Measurements from ENCODE around the gene OR2B6.
"Not testable (repeated sequence)": the region's sequence is repeated elsewhere in the genome, so short reads cannot be mapped to it uniquely, and the experiment has no call there.

OR2B6 gene

DNA sequence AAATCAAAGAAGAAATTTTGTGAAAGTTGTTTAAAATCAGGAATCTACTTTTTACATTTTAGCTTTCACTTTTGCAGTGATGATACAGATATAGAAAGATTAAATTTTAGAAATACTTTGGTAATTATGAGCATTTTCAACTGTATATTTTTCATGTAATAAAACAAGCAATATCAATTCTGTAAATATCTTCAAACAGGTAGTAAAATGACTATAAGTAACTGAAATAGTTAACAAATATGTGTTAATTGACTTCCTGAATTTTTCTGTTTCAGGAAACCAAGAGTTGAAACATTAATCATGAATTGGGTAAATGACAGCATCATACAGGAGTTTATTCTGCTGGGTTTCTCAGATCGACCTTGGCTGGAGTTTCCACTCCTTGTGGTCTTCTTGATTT, at the start of gene OR2B6:
TSS of gene OR2B6 (plus strand) at position 301 of the 400 bp plus-strand sequence. CDS start at position 301, 0 bp downstream.
- TF ChIP-seq ZFX (IDR thresholded peaks at IDR 0.05; ENCODE audit: borderline replicate concordance): no peak
- TF ChIP-seq, protein P1, sequence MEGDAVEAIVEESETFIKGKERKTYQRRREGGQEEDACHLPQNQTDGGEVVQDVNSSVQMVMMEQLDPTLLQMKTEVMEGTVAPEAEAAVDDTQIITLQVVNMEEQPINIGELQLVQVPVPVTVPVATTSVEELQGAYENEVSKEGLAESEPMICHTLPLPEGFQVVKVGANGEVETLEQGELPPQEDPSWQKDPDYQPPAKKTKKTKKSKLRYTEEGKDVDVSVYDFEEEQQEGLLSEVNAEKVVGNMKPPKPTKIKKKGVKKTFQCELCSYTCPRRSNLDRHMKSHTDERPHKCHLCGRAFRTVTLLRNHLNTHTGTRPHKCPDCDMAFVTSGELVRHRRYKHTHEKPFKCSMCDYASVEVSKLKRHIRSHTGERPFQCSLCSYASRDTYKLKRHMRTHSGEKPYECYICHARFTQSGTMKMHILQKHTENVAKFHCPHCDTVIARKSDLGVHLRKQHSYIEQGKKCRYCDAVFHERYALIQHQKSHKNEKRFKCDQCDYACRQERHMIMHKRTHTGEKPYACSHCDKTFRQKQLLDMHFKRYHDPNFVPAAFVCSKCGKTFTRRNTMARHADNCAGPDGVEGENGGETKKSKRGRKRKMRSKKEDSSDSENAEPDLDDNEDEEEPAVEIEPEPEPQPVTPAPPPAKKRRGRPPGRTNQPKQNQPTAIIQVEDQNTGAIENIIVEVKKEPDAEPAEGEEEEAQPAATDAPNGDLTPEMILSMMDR (IDR thresholded peaks at IDR 0.05): no peak
- no peak within 1 kb of the TSS for H3K27ac ChIP-seq

DNA sequence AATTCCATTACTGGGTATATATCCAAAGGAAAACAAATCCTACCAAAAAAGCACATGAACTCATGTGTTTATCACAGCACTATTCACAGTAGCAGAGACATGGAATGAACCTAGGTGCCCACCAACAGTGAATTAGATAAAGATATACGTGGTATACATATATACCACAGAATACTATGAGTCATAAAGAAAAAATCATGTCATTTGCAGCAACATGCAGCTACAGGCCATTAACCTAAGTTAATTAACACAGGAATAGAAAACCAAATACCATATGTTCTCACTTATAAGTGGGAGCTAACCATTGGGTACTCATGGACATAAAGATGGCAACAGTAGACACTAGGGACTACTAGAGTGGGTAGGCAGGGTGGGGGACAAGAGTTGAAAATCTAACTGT, 49.0 kb upstream of the OR2B6 start:
- no peak overlapping the region for H3K27ac ChIP-seq

DNA sequence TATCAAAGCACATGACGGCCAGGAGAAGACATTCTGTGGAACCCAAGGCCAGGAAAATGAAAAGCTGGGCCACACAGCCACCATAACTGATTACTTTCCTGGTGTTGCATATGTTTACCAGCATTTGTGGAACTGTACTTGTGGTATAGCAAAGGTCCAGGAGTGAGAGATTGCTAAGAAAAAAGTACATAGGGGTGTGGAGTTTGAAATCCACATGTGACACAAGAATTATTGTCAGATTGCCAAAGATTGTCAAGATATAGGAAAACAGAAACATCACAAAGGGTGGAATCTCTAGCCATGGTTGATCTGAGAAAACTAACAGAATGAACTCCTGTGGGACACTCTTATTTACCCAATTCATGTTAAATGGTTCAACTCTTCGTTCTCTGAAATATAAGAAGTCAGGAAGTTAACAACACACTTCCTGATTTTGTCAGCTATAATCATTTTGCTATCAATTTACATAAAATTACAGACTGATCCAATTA, 45.0 kb upstream of the OR2B6 start, which contains the start of gene OR2B2:
TSS of gene OR2B2 (minus strand) at position 441 of the 491 bp plus-strand sequence. CDS start at position 364, 77 bp downstream.
- TF ChIP-seq, protein P1 (IDR thresholded peaks at IDR 0.05): no peak
- no peak for TF ChIP-seq ZFX (IDR thresholded peaks at IDR 0.05; ENCODE audit: borderline replicate concordance)
- no peak within 1 kb of the TSS for H3K27ac ChIP-seq

More for the DNA sequence above, 49.0 kb upstream of the OR2B6 start:
- TF ChIP-seq, protein P1 (IDR thresholded peaks at IDR 0.05): no peak
- TF ChIP-seq ZFX (IDR thresholded peaks at IDR 0.05; ENCODE audit: borderline replicate concordance): no peak

DNA sequence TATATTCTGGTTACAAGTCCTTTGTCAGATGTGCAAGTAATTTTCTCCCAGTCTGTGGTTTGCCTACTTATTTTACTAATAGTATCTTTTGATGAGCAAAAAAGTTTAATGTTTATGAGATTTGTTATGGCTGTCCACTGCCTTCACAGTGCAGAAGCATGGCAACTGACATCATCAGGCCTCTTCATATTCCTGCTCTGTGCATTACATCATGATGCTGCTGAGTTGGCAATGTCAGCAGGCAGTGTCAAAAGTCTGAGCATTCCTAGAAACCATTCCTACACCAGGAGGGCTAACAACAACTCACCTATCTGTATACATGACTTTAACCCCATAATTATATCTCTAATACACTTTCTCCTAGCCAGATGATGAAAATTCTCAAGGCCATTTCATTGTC, 34.1 kb upstream of the OR2B6 start:
- H3K27ac ChIP-seq: no peak overlapping the region
- no peak for TF ChIP-seq ZFX (IDR thresholded peaks at IDR 0.05; ENCODE audit: borderline replicate concordance)
- TF ChIP-seq, protein P1 (IDR thresholded peaks at IDR 0.05): no peak

DNA sequence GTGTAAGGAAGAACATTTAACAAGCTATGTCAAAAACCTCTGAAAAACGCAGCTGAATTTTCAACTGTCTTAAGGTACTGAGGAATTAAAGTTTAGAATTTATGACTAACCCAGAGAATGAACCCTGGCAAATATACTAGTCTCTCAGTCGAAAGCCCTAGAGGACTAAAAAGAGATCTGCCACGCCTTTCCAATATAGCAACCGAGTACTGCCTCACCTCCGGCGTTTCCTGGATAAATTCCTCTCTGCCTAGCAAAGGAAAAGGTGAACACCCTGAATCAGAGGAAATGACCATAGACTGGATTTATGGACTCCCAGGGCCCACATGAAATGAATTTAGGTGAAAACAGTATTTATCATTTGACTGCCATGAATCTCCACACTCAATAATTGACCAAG, 32.9 kb upstream of the OR2B6 start:
- TF ChIP-seq, protein P1 (IDR thresholded peaks at IDR 0.05): no peak
- no peak for TF ChIP-seq ZFX (IDR thresholded peaks at IDR 0.05; ENCODE audit: borderline replicate concordance)
- no peak overlapping the region for H3K27ac ChIP-seq

DNA sequence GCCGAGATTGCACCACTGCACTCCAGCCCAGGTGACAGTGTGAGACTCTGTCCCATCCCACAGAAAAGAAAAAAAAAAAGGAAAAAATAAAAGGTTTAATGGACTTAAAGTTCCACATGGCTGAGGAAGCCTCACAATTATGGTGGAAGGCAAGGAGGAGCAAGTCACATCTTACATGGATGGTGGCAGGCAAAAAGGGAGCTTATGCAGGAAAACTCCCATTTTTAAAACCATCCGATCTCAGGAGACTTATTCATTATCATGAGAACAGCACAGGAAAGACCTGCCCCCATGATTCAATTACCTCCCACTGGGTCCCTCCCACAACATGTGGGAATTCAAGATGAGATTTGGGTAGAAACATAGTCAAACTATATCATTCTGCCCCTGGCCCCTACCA, 29.0 kb upstream of the OR2B6 start:
- H3K27ac ChIP-seq: not testable (repeated sequence)

DNA sequence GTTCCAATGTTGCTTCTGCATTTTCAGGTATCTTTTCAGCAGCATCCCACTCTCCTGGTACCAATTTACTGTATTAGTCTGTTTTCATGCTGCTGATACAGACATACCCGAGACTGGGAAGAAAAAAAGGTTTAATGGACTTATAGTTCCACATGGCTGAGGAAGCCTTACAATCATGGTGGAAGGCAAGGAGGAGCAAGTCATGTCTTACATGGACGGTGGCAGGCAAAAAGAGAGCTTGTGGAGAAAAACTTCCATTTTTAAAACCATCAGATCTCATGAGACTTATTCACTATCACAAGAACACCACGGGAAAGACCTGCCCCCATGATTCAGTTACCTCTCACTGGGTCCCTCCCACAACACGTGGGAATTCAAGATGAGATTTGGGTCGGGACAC, 27.1 kb upstream of the OR2B6 start:
- H3K27ac ChIP-seq: not testable (repeated sequence)

DNA sequence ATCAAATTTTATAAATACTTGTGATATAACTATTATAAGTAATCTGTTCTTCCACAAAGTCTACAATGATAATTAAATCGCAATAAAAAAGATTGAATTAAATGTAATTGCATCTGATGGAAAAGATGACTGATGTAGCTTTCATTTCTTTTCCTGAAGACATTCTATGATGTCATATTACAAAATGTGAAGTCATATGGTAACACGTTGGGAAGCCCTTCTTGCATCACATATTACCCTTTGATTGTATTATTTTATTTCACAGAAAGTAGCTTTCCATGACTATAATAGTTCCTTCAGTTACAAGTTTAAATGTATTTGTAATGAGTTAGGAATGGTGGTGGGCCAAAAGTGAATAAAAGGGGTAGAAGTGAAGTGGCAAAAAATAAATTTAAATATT, 25.8 kb upstream of the OR2B6 start:
- no peak overlapping the region for H3K27ac ChIP-seq
- no peak for TF ChIP-seq ZFX (IDR thresholded peaks at IDR 0.05; ENCODE audit: borderline replicate concordance)

DNA sequence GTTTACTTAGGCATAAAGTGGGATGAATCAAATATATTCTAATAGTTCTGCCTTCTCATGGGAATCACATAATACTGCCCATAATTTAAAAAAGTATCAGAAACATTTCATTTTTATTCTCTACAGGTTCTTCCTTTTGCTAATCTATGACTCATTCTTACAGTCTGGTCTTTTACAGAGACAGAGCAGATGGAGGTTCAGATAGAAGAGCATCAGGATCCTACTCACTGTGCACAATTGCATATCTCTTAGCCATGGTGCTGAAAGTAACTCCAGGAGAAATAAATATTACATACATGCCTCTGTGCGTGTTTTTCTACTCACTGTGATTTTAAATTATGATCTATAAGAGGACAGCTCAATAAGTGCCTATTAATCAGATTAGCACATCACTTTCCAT, 16.3 kb upstream of the OR2B6 start:
- TF ChIP-seq ZFX (IDR thresholded peaks at IDR 0.05; ENCODE audit: borderline replicate concordance): no peak
- TF ChIP-seq, protein P1 (IDR thresholded peaks at IDR 0.05): no peak

DNA sequence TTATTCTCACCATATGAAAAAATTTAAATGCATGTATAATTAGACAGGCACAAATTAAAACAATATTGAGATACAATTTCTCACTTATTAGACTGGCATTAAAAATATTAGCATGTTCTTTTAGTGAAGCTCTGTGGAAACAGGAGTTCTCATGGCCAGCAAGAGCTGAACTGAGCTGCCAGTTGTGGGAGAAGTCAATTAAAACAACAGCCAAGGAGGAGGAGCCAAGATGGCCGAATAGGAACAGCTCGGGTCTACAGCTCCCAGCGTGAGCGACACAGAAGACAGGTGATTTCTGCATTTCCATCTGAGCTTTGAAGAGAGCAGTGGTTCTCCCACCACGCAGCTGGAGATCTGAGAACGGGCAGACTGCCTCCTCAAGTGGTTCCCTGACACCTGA, 14.0 kb upstream of the OR2B6 start:
- H3K27ac ChIP-seq: not testable (repeated sequence)

More for the DNA sequence above, 16.3 kb upstream of the OR2B6 start:
- no peak overlapping the region for H3K27ac ChIP-seq
